HEK293T (cell line): ENCODE measurements around the gene DAO.

Experiments used
- ELF4 ChIP-seq: fragments of 450-650 bp; IDR thresholded peaks from 2 replicates; pipeline ENCODE4 v1.6.1; 2017; ENCODE audit warnings: antibody characterized with exemption
- FOXA1 ChIP-seq: fragments of 450-650 bp; IDR thresholded peaks from 2 replicates; pipeline ENCODE4 v1.6.1; 2016; ENCODE audit warnings: mild to moderate bottlenecking
- FOXM1 ChIP-seq: fragments of 450-650 bp; IDR thresholded peaks from 2 replicates; pipeline ENCODE4 v1.6.1; 2017; ENCODE audit warnings: mild to moderate bottlenecking, borderline replicate concordance
- L3MBTL2 ChIP-seq: fragments of 450-650 bp; conservative IDR thresholded peaks from 2 replicates; pipeline ENCODE4 v1.6.1; 2016; ENCODE audit warnings: mild to moderate bottlenecking
- LEF1 ChIP-seq: fragments of 450-650 bp; IDR thresholded peaks from 2 replicates; pipeline ENCODE4 v1.6.1; 2017; ENCODE audit warnings: mild to moderate bottlenecking, borderline replicate concordance
- SP1 ChIP-seq: fragments of 450-650 bp; IDR thresholded peaks from 2 replicates; pipeline ENCODE4 v1.6.1; 2017
- TARDBP ChIP-seq: fragments of 450-650 bp; IDR thresholded peaks from 2 replicates; pipeline ENCODE4 v1.6.1; 2016

DNA sequence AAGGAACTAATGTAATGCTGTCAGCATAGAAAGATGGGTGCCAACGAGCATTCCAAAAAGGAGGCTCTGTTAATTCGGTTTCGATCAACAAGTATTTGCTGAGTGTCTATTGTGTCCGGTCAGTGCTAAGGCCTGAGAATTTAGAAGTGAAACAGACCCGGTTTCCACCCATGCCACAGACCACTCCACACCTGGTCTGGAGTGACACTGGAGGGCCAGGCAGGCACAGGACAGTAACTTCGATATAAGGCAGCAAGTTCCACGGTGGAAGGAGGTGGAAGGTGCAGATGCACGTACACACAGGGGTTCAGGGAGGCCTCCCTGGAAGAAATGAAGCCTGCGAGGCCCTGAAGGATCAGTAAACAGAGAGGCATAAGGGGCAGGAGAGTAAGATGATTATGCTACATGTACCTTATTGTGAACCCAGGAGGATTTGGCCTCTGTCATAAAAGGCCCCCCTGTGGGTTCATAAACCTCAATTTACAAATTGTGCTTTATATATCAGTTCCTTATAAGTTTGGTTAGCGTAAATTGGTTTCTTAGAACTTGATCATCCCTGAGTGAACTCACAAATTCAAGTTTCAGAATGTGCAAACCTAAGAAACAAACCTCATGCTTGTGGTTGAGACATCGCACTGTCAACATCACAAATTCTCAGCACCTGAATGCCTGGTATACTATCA lies 48.4 kb upstream of the DAO start:
- no peak for TF ChIP-seq TARDBP
- no peak for TF ChIP-seq L3MBTL2
- no peak for TF ChIP-seq FOXM1
- no peak for TF ChIP-seq LEF1
- TF ChIP-seq ELF4: no peak
- TF ChIP-seq SP1: no peak
- no peak for TF ChIP-seq FOXA1
